GM19351 (cell line): Measurements from ENCODE around the gene ZRSR2.
"Not testable (repeated sequence)": the region's sequence is repeated elsewhere in the genome, so short reads cannot be mapped to it uniquely, and the experiment has no call there.

Experiments
- ATAC-seq: cut with Tn5 transposase; IDR thresholded peaks from one replicate; pipeline ENCODE4 v1.9.1; 2021; ENCODE audit warnings: mild to moderate bottlenecking, moderate library complexity; ENCODE audit not compliant: unreplicated experiment

ZRSR2 gene

DNA sequence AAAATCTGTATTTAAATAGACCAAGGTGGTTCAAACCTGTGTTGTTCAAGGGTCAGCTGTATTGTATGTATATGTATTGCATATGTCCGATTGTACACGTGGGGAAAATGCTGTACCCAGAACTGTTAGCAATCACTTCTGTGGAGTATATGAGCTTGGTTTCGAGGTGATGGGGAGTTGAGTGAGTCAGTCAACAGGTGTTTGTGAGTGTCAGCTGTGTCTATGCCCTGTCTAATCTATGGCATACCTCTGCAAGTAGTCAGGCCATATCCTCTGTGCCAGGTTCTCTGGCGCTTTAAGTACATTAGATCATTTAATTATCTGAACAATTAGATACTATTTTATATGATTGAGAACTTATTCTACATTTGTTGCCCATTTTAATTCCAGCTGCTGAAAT is 7.4 kb downstream of the ZRSR2 start:
- no peak for ATAC-seq

DNA sequence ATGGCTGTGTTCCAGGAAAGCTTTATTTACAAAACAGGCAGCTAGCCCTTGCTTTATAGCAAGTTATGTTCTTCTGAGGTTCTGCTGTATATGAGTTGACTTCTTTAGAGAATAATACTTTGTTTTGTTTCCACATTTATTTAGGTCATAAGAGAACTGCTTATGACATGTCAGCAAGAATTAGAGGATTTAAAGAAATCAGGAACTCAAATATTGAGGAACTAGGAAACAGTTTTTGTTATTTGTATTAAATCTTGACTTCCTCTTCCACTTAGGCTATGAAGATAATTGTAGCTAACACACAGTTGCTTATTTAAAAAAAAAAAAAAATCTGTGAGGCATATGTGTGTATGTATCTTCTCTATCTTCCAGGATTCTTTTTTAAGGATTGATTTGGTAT is 14.3 kb downstream of the ZRSR2 start:
- ATAC-seq, result no peak

DNA sequence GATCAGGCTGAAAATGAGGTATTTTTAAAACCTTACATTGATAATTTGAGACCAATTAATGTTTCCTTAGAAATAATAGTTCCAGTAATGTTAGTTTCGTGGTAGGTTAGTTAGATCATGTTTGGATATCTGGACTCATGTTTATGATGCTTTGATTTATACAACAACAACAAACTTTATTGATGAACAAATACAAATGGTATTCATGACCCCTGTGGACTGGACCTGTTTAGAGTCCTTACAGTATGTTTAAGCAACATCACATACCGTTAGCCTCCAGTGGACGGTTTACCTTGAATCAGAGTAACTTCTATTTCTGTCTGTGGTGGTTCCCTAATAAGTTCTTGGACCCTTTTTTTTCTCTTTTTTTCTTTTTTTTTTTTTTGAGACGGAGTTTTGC is 18.0 kb downstream of the ZRSR2 start:
- ATAC-seq, result no peak

DNA sequence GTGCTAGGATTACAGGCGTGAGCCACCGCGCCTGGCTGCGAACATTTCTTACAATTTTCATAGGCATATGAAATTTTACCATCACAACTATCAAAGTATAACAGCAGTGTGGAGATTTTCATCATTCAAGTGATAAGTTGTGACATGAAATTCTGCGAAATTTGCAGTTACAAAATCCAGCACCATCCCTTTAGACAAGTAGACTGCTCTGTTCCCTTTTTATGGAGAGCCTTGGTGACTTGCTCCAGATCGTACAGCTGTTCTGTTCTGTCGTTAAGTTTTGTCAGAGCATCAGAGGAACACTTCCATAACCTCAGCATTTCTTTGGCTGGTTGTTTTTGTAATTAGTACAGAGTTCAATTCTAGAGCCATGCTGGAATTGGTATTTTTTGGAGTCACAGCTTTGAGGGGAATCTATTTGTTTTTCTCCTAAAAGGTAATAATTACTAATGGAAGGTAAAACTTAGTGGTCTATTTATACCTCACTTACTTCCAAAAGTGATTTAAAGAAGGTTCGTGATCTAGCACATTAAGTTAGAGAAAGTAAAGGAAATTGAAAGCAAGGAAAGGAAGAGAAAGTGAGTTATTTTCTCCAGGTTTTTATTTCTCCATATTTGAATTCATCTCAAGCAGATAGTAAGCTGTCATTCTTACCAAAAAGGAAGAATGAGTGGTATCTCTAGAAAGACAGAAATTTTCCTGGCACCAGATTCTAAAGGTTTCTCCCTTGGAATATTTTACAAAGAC is 22.1 kb downstream of the ZRSR2 start:
- no peak for ATAC-seq

DNA sequence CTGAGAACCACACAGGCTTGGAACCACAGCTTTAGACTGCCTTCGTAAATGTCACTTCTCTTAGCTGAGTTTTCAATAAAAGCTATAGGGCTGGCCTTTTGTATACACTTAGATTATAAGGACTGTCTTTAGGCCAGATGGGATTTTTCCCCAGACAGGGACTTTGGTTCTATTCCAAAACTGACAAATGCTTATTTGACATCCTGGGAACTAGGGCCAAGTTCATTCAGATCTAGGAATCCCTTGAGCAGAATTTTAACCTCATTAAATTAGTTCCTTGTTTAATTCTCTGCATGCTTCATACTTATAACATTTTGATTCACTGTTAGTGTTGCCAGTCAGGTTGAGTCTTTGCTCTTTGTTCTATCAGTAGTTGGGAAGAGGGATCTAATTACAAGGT is 23.1 kb downstream of the ZRSR2 start:
- ATAC-seq, result no peak

DNA sequence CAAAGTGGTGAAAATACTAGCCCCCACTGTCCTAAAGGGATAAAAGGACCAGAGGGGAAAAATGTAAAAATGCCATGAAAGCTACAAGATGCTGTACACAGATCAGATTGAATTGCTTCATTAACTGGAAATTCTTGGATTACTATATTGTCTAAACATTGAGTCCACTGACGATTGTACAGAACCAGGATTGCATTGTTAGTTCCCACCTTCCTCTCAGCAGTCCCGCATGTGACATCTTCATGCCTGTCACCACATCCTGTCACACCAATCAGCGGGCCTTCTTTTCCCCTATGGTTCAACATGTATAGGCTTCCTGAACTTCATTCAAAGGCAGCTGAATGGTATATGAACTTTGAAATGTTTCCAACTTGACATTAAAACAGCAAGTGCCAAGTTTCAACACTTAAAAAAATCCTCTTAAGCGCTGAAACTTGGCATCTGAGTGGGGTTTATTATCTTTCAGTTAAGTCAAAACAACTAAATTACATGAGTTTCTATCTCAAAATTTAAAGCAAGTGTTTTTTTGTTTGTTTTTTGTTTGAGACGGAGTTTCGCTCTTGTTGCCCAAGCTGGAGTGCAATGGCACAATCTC is 24.6 kb downstream of the ZRSR2 start:
- ATAC-seq, result no peak

DNA sequence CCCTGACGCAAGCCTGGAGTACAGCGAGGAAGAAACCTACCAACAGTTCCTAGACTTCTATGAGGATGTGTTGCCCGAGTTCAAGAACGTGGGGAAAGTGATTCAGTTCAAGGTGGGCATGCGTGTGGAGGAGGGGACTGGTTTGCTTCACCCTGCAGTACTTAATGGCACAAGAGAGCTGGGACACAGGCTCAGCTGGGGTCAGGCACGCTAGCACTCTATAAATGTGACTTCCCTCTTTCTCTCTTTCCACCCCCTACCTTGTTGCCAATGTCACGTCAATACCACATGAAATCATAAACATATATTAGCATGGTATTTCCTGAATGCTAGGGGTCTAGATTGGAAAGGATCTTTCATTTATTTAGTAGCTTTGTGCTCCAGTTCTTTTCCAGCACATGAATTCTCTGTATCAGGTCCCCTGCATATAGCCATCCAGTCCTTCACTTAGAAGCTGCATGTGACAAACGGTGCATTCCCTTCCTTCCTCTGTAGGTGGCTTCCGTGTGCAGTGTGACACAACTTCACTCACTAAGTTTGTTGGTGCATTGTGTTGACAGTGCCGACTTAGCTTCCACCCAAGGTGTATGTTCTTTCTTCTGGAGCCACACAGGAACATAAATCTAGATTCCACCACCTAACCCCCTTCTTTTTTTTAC is 25.6 kb downstream of the ZRSR2 start:
- peak; percentile 96 for ATAC-seq

DNA sequence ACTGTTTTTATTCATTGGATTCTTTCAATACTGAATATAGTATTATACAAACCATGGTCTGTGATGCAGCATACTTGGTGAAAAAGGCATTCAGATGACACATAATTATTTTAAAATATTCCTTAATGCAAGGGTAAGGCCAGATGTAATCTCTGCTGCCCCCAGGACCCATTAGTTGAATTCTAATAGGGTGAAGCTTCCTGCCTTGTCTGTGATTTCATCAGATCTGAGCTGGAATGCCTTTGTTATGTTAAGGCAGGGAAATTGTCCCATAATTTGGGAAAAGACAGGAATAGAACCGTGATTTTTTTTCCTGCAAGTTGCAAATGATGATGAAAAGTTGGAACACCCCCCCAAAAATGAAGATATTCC is 26.1 kb downstream of the ZRSR2 start:
- no peak for ATAC-seq

DNA sequence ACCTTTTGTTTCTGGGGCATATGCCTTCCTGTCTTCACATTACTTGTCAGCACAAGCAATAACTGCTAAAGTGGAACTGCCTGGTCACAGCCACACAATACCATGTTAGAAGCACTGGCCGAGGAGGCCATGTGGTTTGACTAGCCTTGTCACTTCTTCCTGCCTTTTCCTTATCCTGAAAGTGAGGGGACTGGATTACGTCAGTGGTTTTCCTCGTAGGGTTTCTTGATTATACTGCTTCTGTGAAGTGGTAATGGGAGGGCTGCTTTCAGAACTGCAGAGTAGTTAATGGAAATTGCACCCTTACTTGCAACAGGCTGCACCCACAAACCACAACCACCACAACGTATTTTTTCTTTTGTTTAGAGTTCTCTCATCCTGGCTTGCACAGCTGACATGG is 26.6 kb downstream of the ZRSR2 start:
- ATAC-seq, result peak; percentile 55

DNA sequence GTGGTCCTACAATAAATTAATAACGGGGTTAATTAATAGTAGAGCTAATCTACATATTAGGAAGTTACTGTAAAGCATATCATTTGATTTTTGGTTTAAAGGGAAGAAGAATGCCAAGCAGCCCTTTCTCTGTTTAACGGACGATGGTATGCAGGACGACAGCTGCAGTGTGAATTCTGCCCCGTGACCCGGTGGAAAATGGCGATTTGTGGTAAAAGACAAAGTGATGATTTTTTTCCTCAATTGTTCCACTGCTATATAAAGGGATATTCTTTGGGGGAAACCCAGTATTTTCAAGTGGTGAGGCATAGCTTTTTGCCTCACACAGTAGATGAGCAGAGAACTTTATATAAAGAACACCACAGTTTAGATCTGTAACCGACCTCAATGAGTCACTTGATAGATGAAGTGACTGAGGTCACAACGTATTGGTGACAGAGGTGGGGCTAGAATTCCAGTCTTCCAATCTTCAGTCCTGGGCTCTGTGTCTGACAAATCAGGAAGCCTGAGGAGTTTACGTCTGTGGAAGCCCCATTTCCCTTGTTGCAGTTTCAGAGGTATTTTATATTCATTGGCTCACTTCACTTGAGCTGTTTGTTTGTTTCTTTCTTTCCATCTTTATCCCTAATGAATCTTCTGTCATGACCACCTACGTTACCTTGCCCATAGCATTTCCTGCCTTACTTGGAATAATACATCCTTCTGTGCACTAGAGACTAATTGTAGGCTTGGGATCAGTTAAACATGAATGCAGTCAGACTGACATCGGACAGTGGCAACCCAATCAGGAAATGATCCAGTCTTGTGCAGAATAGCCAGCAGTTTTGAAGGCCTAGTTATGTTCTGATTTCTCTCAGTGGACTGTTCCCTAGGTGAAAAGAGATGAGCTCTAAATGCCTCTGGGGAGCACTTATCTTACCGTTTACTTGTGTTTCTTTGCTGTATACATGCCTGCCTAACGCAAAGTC is 30.1 kb downstream of the ZRSR2 start:
- no peak for ATAC-seq

DNA sequence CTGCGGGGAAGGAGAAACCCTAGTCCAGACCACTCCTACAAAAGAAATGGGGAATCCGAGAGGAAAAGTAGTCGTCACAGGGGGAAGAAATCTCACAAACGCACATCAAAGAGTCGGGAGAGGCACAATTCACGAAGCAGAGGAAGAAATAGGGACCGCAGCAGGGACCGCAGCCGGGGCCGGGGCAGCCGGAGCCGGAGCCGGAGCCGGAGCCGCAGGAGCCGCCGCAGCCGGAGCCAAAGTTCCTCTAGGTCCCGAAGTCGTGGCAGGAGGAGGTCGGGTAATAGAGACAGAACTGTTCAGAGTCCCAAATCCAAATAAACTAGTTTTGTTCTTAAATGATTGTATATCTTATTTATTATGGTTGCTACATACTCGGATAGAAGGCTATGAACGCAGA is 32.6 kb downstream of the ZRSR2 start:
- no peak for ATAC-seq

DNA sequence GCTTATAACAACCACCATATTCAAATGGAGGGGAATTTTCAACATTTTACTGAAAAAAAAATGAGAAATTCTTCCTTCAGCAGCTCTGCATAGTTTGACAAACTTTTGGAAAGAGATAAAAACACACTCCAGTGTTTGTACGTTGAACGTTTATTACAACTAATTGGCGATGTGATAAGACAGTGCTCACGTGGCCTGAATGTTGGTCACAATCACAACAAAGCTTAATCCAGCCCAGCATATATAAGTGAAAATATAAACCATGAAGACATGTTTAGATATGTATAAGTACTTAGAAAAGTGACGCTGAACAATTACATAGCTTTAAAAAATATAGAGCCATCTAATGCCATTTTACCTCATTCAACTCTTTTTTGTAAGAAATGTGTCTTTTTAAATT is 35.7 kb downstream of the ZRSR2 start:
- ATAC-seq, result no peak

DNA sequence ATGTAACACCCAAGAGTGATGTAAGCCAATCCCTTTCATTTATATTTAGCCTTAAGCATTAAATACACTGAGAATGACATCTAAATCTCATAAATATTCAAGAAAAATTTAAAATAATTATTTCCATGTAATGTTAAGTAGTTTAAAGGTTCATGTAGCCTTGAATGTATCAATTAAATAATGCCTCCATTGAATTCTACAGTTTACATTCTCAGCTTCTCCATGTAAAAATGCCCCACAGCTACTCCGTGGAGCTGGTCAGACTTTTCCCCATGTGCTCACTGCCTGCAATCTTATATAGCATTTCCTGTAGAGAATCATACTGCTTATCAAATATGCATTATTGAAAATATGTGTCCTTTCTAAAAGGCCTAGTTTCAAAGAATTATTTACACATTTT is 38.9 kb downstream of the ZRSR2 start:
- no peak for ATAC-seq

DNA sequence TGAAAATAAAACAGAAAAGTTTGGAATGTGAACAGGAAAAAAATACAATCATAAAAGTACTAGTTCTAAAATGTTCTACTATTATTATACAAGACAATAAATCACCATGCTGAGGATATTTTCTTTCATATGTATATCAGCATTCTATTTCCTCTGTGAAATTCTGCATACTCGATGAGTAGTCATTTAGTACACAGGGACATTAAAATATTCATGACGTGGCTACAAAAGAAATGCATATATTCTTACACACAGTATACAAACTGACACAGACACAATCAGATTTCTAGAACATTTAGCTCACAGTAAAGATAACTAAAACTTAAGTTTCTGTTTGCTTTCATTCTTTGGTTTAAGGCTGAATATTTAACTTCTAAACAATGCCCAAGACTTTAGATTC is 41.1 kb downstream of the ZRSR2 start:
- not testable (repeated sequence) for ATAC-seq

DNA sequence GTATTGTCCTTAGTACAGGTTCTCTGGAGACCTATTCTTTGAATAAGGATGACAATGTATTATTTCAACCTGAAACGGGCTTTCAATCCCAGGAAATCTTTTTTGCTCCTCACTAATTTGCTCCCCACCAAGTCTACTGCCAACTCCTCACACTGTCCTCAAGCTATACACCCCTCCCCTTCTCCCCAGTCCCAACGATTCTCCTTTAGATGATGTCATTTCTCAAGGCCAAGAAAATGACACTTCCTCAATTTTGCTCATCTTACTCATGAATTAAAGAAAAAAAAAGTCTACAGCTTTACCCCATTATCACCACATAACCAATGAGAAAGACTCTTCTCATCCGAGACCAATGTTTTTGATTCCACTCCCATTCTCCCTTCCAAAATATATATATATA is 43.8 kb downstream of the ZRSR2 start:
- ATAC-seq, result no peak

DNA sequence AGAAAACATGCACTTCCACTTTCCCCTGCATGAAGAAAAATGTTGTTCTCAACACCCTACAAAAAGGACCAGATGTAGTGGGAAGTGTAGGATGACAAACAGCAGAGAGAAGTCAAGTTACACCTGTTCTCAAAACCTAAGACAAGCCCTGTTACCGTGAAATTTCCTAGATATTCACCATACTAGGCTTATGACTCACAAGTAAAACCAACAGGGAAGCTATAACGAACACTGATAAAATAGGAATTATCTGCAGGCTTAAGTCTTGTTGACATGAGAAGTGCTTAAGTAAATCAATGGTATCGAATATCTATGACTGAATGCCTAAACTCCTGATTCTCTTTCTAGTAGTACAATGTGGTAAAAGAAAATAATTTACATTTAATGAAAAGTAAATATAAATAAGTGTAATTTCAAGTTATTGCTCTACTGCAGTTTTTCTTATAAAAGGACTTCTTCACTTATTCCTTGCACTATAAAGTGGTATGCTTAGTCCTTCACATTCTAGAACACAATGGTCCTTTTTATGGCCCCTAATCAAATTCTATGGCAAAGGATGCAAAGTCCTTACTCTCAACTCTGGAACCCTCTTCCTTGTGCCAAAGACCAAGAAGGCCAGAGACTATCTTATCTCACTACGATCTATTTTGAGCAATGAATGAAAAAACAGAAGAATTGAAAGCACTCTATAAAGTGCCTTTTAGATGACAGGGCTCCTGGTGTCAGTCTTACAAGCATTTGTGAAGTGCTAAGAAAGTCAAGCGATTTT is 44.7 kb downstream of the ZRSR2 start:
- ATAC-seq, result no peak

DNA sequence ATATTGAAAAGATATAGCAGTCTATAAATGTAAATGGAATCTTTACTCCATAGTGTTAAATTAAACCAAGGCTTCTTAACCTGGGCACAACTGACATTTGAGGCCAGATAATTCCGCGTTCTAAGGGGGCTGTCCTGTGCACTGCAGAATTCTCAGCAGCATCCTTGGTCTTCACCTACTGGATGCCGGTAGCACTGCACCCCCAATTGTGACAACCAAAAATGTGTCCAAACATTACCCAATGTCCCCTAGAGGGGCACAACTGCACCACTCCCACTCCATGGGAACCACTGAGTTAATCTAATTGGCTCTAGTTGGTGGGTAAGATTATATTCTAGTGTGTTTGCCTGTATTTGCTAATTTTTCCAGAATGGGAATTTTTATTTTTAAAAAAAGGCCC is 47.7 kb downstream of the ZRSR2 start:
- peak; percentile 53 for ATAC-seq

DNA sequence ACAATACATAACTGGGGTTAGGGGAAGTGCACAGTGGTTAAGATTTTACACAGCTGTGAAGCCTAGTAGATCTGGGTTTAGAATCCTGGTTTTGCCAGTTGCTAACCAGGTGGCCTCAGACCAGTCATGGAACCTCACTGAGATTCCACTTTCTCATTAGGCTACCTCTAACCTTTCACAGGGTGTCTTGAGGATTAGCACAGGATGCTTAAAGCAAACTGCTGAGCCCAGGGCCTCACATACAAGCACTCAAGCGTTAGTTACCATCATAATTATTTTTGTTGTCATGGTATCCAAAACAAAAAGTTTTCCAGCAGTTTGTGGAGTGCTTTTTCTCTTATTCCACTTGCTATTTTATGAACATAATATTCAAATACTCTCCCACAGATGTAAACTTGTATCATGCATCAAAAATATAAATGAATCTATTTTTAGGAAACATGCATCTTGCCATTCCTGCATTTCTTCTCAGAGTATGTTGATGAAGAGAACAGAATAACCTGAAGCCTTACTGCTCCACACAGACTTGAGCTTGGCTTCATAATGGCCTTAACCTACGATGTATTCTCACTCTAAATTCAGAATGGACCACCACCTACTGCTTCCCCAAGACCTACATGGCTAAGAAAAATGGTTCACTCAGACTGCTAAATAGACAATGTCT is 51.7 kb downstream of the ZRSR2 start:
- ATAC-seq, result no peak

DNA sequence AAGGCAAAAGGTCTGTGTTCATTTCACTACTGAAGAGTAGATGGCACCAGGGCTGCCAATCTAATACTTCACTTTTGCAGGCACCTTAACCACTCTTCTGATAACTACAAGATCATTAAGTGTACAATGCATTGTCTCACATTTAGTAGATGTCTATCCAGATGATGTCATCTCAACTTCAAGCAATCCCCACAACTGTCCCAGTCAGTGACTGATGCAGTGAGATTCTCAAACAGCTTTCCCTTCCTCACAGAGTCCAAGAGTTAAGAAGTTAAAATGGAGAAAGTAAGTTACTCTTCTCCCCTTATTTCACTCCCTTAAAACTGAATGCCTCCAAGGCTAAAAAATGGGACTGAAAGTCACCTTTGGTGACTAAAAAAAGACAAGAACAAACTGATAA is 53.7 kb downstream of the ZRSR2 start:
- no peak for ATAC-seq

DNA sequence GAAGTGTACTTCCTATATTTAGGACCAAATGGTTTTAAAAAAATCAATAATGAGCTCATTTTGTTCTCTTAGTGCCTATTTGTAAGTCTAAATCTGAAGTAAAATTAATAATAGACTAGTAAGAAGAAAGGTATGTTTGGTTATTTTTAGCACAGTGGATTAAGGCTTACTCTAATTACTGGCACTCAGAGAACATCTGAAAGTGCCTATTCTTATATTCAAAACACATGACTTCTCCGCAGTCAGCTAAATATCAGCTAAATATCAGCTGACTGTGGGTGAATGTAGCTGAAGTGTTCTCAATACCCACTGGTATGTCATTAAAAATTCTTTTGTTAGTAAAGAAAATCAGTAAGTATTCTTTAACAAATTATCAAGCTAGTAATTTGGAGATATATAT is 58.3 kb downstream of the ZRSR2 start:
- ATAC-seq, result no peak
